ENCODE measurements around the gene TWIST2. TPM values are rescaled to one million over a fixed set of nuclear protein-coding genes. Genes with fewer than 3 reads are reported as not detected.

Gene TWIST2
- total RNA-seq, 1 experiment from 2014 or later, result 5.0 TPM

- CTCF ChIA-PET, result no interaction called here
- Histone ChIP-seq H3K36me3 (ENCODE audit: low read depth) (no peaks in the 10 kb centered on the region), H3K27me3 (ENCODE audit: insufficient read depth, low read depth) (peaks cover 61% of the 10 kb centered on the region), H3K4me1 (replicated peaks; ENCODE audit: insufficient read depth) (no peaks in the 10 kb centered on the region), H3K4me2 (no peak overlapping the region), H3K27ac (no peak overlapping the region), H4K20me1 (ENCODE audit: insufficient read depth) (no peaks in the 10 kb centered on the region), H3F3A (ENCODE audit: insufficient read depth, low read depth) (no peaks in the 10 kb centered on the region), H3K9me3 (ENCODE audit: insufficient read depth, low read depth) (no peaks in the 10 kb centered on the region), H3K79me2 (ENCODE audit: low read depth) (no peaks in the 10 kb centered on the region), H3K4me3 (no peak overlapping the region), H2AFZ (no peak overlapping the region), H3K9me2 (ENCODE audit: insufficient read depth) (no peaks in the 10 kb centered on the region)
- no TSS peak for BruUV-seq (replicated peaks)
- POLR2A ChIA-PET (ENCODE audit: unreplicated experiment), result no interaction called here
- no peak for DNase-seq
- intact Hi-C loops (cut with micrococcal nuclease; ENCODE audit: unreplicated experiment), result no loop called here
- TF ChIP-seq CTCF (conservative IDR thresholded peaks at IDR 0.05) (no peak), EZH2 (IDR thresholded peaks at IDR 0.05; ENCODE audit: low read depth) (no peak)
Measured at GRCh38 chr2:238879621-238880377, 31.9 kb downstream of the TWIST2 start.

- no peak overlapping the region for H3K4me3 ChIP-seq
- DNase-seq, result no peak
- CTCF ChIA-PET, result no interaction called here
- H3K27ac ChIP-seq, result no peak overlapping the region
- H4K20me1 ChIP-seq (ENCODE audit: insufficient read depth), result no peaks in the 10 kb centered on the region
- TF ChIP-seq EZH2 (IDR thresholded peaks at IDR 0.05; ENCODE audit: low read depth) (no peak), CTCF (conservative IDR thresholded peaks at IDR 0.05) (no peak)
- no peaks in the 10 kb centered on the region for H3K79me2 ChIP-seq (ENCODE audit: low read depth)
- intact Hi-C loops (cut with micrococcal nuclease; ENCODE audit: unreplicated experiment), result no loop called here
- no peaks in the 10 kb centered on the region for H3K4me1 ChIP-seq (replicated peaks; ENCODE audit: insufficient read depth)
- H3K9me2 ChIP-seq (ENCODE audit: insufficient read depth), result no peaks in the 10 kb centered on the region
- H3K36me3 ChIP-seq (ENCODE audit: low read depth), result no peaks in the 10 kb centered on the region
- H3K9me3 ChIP-seq (ENCODE audit: insufficient read depth, low read depth), result no peaks in the 10 kb centered on the region
- H3F3A ChIP-seq (ENCODE audit: insufficient read depth, low read depth), result no peaks in the 10 kb centered on the region
- no TSS peak for BruUV-seq (replicated peaks)
- H3K4me2 ChIP-seq, result no peak overlapping the region
- POLR2A ChIA-PET (ENCODE audit: unreplicated experiment), result no interaction called here
- peaks cover 44% of the 10 kb centered on the region for H3K27me3 ChIP-seq (ENCODE audit: insufficient read depth, low read depth)
- H2AFZ ChIP-seq, result no peak overlapping the region
Measured at GRCh38 chr2:238881353-238882081, 33.6 kb downstream of the TWIST2 start.

- no peaks in the 10 kb centered on the region for H3K36me3 ChIP-seq (ENCODE audit: low read depth)
- H3K9me2 ChIP-seq (ENCODE audit: insufficient read depth), result no peaks in the 10 kb centered on the region
- no peak overlapping the region for H3K27ac ChIP-seq
- H3F3A ChIP-seq (ENCODE audit: insufficient read depth, low read depth), result no peaks in the 10 kb centered on the region
- no peaks in the 10 kb centered on the region for H4K20me1 ChIP-seq (ENCODE audit: insufficient read depth)
- CTCF ChIA-PET, result no interaction called here
- H2AFZ ChIP-seq, result no peak overlapping the region
- POLR2A ChIA-PET (ENCODE audit: unreplicated experiment), result no interaction called here
- intact Hi-C loops (cut with micrococcal nuclease; ENCODE audit: unreplicated experiment), result no loop called here
- no peaks in the 10 kb centered on the region for H3K79me2 ChIP-seq (ENCODE audit: low read depth)
- DNase-seq, result no peak
- H3K4me3 ChIP-seq, result no peak overlapping the region
- no peaks in the 10 kb centered on the region for H3K4me1 ChIP-seq (replicated peaks; ENCODE audit: insufficient read depth)
- H3K4me2 ChIP-seq, result no peak overlapping the region
- H3K9me3 ChIP-seq (ENCODE audit: insufficient read depth, low read depth), result no peaks in the 10 kb centered on the region
- TF ChIP-seq EZH2 (IDR thresholded peaks at IDR 0.05; ENCODE audit: low read depth), result no peak
- TF ChIP-seq CTCF (conservative IDR thresholded peaks at IDR 0.05), result no peak
- peaks cover 44% of the 10 kb centered on the region for H3K27me3 ChIP-seq (ENCODE audit: insufficient read depth, low read depth)
- BruUV-seq (replicated peaks), result no TSS peak
Measured at GRCh38 chr2:238882082-238882755, 34.3 kb downstream of the TWIST2 start.
